ENCODE data around the gene NRG3.

Gene NRG3

GRCh38 chr10:82284180-82284579 lies 409.2 kb downstream of the NRG3 start:
- TF ChIP-seq CTCF (IDR thresholded peaks at IDR 0.05; ENCODE audit: low read depth, low read length), result no peak
- in situ Hi-C loops (cut with HindIII; ENCODE audit: low sequenced_read_pairs), result no loop called here
- H3K4me3 ChIP-seq (ENCODE audit: low read depth, low read length), result no peak overlapping the region
- no peak for DNase-seq (ENCODE audit: low read depth, low spot score)

- H3K4me3 ChIP-seq (ENCODE audit: low read depth, low read length), result no peak overlapping the region
- in situ Hi-C loops (cut with HindIII; ENCODE audit: low sequenced_read_pairs), result no loop called here
- DNase-seq (ENCODE audit: low read depth, low spot score), result no peak
- TF ChIP-seq CTCF (IDR thresholded peaks at IDR 0.05; ENCODE audit: low read depth, low read length), result no peak
Measured at GRCh38 chr10:82288461-82288881, 413.5 kb downstream of the NRG3 start.

GRCh38 chr10:82289945-82290344 lies 415.0 kb downstream of the NRG3 start:
- in situ Hi-C loops (cut with HindIII; ENCODE audit: low sequenced_read_pairs), result no loop called here
- no peak for TF ChIP-seq CTCF (IDR thresholded peaks at IDR 0.05; ENCODE audit: low read depth, low read length)
- no peak overlapping the region for H3K4me3 ChIP-seq (ENCODE audit: low read depth, low read length)
- DNase-seq (ENCODE audit: low read depth, low spot score), result no peak

GRCh38 chr10:82294874-82295378 lies 419.9 kb downstream of the NRG3 start:
- H3K4me3 ChIP-seq (ENCODE audit: low read depth, low read length), result no peak overlapping the region
- no peak for DNase-seq (ENCODE audit: low read depth, low spot score)
- in situ Hi-C loops (cut with HindIII; ENCODE audit: low sequenced_read_pairs), result no loop called here
- TF ChIP-seq CTCF (IDR thresholded peaks at IDR 0.05; ENCODE audit: low read depth, low read length), result no peak

GRCh38 chr10:82308641-82309040 lies 433.6 kb downstream of the NRG3 start:
- DNase-seq (ENCODE audit: low read depth, low spot score), result no peak
- no peak overlapping the region for H3K4me3 ChIP-seq (ENCODE audit: low read depth, low read length)
- TF ChIP-seq CTCF (IDR thresholded peaks at IDR 0.05; ENCODE audit: low read depth, low read length), result no peak
- in situ Hi-C loops (cut with HindIII; ENCODE audit: low sequenced_read_pairs), result no loop called here

GRCh38 chr10:82310839-82311238 lies 435.8 kb downstream of the NRG3 start:
- no peak for DNase-seq (ENCODE audit: low read depth, low spot score)
- no peak for TF ChIP-seq CTCF (IDR thresholded peaks at IDR 0.05; ENCODE audit: low read depth, low read length)
- H3K4me3 ChIP-seq (ENCODE audit: low read depth, low read length), result no peak overlapping the region
- in situ Hi-C loops (cut with HindIII; ENCODE audit: low sequenced_read_pairs), result no loop called here

- in situ Hi-C loops (cut with HindIII; ENCODE audit: low sequenced_read_pairs), result no loop called here
Measured at GRCh38 chr10:82313401-82313800, 438.4 kb downstream of the NRG3 start.

More at GRCh38 chr10:82313401-82313800, 438.4 kb downstream of the NRG3 start:
- no peak for TF ChIP-seq CTCF (IDR thresholded peaks at IDR 0.05; ENCODE audit: low read depth, low read length)
- no peak overlapping the region for H3K4me3 ChIP-seq (ENCODE audit: low read depth, low read length)
- no peak for DNase-seq (ENCODE audit: low read depth, low spot score)
